Smooth muscle cell (in vitro differentiated cells): ENCODE data around the gene ZNF256. TPM values are rescaled to one million over a fixed set of nuclear protein-coding genes. Genes with fewer than 3 reads are reported as not detected.

ENCODE experiments used
- DNase-seq: peaks from one replicate; lab custom pipeline; 2025; ENCODE audit not compliant: unreplicated experiment; lab: John Stamatoyannopoulos, UW
- H2AFZ ChIP-seq: fragments of 200-600 bp; sonication (generic); 2 replicates; pipeline ENCODE4 v1.6.0; 2016; ENCODE audit warnings: antibody characterized with exemption, low read depth, mild to moderate bottlenecking
- H3F3A ChIP-seq: fragments of 200-600 bp; sonication (generic); 2 replicates; pipeline ENCODE4 v1.6.0; 2017; ENCODE audit warnings: antibody characterized with exemption, low read depth
- H3K27ac ChIP-seq: fragments of 200-600 bp; sonication (generic); 2 replicates; pipeline ENCODE4 v1.5.1; 2016; ENCODE audit warnings: low read depth, mild to moderate bottlenecking
- H3K27me3 ChIP-seq: fragments of 200-600 bp; sonication (generic); 2 replicates; pipeline ENCODE4 v1.6.1; 2016; ENCODE audit warnings: low read depth, mild to moderate bottlenecking
- H3K36me3 ChIP-seq: fragments of 200-600 bp; sonication (generic); 2 replicates; pipeline ENCODE4 v1.5.1; 2016; ENCODE audit warnings: low read depth
- H3K4me1 ChIP-seq: fragments of 200-600 bp; sonication (generic); 2 replicates; pipeline ENCODE4 v1.5.1; 2016; ENCODE audit warnings: low read depth
- H3K4me2 ChIP-seq: fragments of 200-600 bp; sonication (generic); 2 replicates; pipeline ENCODE4 v1.6.0; 2016; ENCODE audit warnings: mild to moderate bottlenecking
- H3K4me3 ChIP-seq: fragments of 200-600 bp; sonication (generic); 2 replicates; pipeline ENCODE4 v1.5.1; 2016; ENCODE audit warnings: mild to moderate bottlenecking
- H3K79me2 ChIP-seq: fragments of 200-600 bp; sonication (generic); 2 replicates; pipeline ENCODE4 v1.6.0; 2016; ENCODE audit warnings: low read depth, mild to moderate bottlenecking
- H3K9ac ChIP-seq: fragments of 200-600 bp; sonication (generic); 2 replicates; pipeline ENCODE4 v1.6.0; 2016; ENCODE audit warnings: low read depth
- H3K9me3 ChIP-seq: fragments of 200-600 bp; sonication (generic); replicated peaks from 2 replicates; pipeline ENCODE4 v1.5.1; 2016; ENCODE audit warnings: low read depth
- H4K20me1 ChIP-seq: fragments of 200-600 bp; sonication (generic); 2 replicates; pipeline ENCODE4 v1.6.0; 2016; ENCODE audit warnings: low read depth
- WGBS: methylation state at CpG from one replicate; pipeline ENCODE4 v1.1.7; 2016; ENCODE audit warnings: low lambda C conversion rate; 5-methylcytosine and 5-hydroxymethylcytosine counted together
- polyA plus RNA-seq: library from polyadenylated mRNA; unstranded; fragments of >200 nt; fragmentation: Nextera tagmentation; extraction: Ambion mirVana; gene quantifications from 2 replicates; pipeline ENCODE4 v1.2.1, GENCODE V29; 2016
- total RNA-seq: library from RNA; depleted of rRNA; stranded (reverse); fragments of >200 nt; gene quantifications from 2 replicates; pipeline ENCODE4 v1.2.3, GENCODE V29; 2014
- TF ChIP-seq, protein P1 (sequence below): fragments of 200-600 bp; sonication (generic); IDR thresholded peaks from 2 replicates; pipeline ENCODE4 v1.5.1; 2017; ENCODE audit warnings: borderline replicate concordance, mild to moderate bottlenecking, antibody characterized with exemption; ENCODE audit not compliant: insufficient read depth, poor library complexity, severe bottlenecking

Gene ZNF256
- total and polyA plus RNA-seq, 2 experiments from 2014 or later, result 3.2 to 4.5 TPM

DNA sequence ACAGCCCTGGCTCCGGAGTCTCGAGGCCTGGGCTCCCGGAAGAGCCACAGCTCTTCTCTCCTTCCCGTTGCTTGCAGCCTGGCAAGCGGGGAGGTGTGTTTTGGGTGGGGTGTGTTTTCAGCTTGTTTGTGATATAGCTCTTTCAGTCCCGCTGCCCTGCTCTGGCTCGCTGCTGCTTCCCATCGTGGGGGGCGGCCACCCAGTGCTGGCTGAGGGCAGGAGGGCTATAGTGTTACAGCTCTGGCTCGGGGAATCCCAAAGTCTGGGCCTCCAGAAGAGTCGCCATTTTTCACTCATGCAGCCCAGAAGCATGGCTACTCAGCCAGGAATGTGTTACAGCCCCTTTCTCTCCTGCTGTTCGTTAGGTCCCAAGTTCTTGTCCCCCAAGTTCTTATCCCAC is 2.2 kb upstream of the ZNF256 start:
- Histone ChIP-seq H3K4me2 (no peak overlapping the region), H3F3A (no peaks in the 10 kb centered on the region), H3K27me3 (no peaks in the 10 kb centered on the region), H3K79me2 (peaks cover 25% of the 10 kb centered on the region), H3K9me3 (no peaks in the 10 kb centered on the region), H3K9ac (no peak overlapping the region), H3K4me3 (no peak overlapping the region), H3K27ac (no peak overlapping the region), H4K20me1 (no peaks in the 10 kb centered on the region), H3K36me3 (no peaks in the 10 kb centered on the region), H3K4me1 (peaks cover 7% of the 10 kb centered on the region), H2AFZ (no peak overlapping the region)
- TF ChIP-seq, protein P1, sequence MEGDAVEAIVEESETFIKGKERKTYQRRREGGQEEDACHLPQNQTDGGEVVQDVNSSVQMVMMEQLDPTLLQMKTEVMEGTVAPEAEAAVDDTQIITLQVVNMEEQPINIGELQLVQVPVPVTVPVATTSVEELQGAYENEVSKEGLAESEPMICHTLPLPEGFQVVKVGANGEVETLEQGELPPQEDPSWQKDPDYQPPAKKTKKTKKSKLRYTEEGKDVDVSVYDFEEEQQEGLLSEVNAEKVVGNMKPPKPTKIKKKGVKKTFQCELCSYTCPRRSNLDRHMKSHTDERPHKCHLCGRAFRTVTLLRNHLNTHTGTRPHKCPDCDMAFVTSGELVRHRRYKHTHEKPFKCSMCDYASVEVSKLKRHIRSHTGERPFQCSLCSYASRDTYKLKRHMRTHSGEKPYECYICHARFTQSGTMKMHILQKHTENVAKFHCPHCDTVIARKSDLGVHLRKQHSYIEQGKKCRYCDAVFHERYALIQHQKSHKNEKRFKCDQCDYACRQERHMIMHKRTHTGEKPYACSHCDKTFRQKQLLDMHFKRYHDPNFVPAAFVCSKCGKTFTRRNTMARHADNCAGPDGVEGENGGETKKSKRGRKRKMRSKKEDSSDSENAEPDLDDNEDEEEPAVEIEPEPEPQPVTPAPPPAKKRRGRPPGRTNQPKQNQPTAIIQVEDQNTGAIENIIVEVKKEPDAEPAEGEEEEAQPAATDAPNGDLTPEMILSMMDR, result no peak
- DNase-seq, result no peak
- WGBS, result 85% methylated on average over 12 of the region's 12 CpGs

DNA sequence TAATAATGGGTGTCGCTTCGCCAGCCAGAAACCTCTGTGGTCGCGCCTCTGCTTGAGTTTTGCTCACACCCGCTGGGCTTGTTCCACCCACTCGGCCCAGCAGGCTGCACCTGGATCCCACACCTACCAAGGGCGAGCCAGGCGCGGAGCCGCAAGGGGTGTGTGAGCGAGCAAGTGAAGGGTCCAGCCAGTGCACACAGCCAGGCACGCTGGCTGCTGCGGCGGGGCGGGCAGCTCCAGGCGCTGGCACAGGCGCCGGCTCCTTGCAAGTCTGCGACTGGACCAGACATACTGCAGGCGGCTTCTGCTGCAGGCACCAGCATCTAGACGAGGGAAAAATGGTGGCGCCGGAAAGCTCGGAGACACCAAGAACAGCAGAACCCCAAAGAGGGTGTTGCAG is 1.8 kb upstream of the ZNF256 start:
- Histone ChIP-seq H3F3A (no peaks in the 10 kb centered on the region), H3K79me2 (peaks cover 28% of the 10 kb centered on the region), H3K9ac (no peak overlapping the region), H3K27me3 (no peaks in the 10 kb centered on the region), H3K36me3 (no peaks in the 10 kb centered on the region), H3K27ac (no peak overlapping the region), H3K9me3 (no peaks in the 10 kb centered on the region), H4K20me1 (no peaks in the 10 kb centered on the region), H3K4me1 (peaks cover 7% of the 10 kb centered on the region), H2AFZ (no peak overlapping the region), H3K4me2 (no peak overlapping the region), H3K4me3 (no peak overlapping the region)
- TF ChIP-seq, protein P1, result no peak
- WGBS, result 92% methylated on average over 18 of the region's 24 CpGs
- DNase-seq, result no peak

DNA sequence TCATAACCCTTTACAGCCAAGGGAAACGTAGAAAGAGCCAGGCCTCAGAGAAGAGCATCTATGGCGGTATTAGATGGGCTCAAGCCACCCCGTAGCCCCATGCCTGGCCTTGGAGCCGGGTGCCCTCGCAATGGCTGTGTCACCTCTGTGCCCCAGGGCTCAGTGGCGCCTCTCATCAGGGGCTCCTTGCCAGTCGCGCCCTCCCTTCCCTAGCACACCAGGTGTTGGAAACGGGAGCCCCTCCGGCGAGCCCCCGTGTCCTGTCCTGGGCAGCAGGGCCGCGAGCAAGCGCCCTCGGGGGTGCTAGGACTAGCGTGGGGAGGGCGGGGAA is 453 bp downstream of the ZNF256 start:
- Histone ChIP-seq H3K79me2 (peaks cover 41% of the 10 kb centered on the region), H3K27ac (peak overlapping the region; percentile 45)
- DNase-seq, result no peak

DNA sequence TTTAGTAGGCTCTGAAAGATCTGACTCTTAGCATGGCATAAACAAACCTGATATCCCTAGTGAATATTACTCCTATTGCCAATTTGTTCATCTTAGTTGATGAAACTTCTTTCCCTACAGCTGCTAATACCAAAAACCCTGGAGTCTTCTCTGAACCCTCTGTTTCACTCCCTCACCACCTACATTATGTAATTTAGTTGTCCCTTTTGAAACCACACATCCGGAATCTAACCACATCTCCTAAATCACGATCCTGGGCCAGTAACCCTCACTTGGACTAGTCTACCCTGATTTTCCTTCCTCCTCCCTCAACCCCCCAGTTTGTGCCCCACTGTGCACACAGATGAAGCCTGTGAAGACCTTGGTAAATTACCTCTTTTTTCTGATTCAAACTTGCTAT is 1.2 kb downstream of the ZNF256 start:
- no peak overlapping the region for H3K27ac ChIP-seq
- H3K27me3 ChIP-seq, result no peaks in the 10 kb centered on the region
- TF ChIP-seq, protein P1, result no peak
- H4K20me1 ChIP-seq, result no peaks in the 10 kb centered on the region
- no peaks in the 10 kb centered on the region for H3F3A ChIP-seq
- peaks cover 41% of the 10 kb centered on the region for H3K79me2 ChIP-seq
- peaks cover under 1% of the 10 kb centered on the region for H3K9me3 ChIP-seq
- peak overlapping the region; percentile 90 for H3K4me3 ChIP-seq
- H3K4me1 ChIP-seq, result peaks cover 7% of the 10 kb centered on the region
- peaks cover 22% of the 10 kb centered on the region for H3K36me3 ChIP-seq
- peak overlapping the region; percentile 96 for H3K4me2 ChIP-seq
- 88% methylated on average over 2 of the region's 2 CpGs for WGBS
- DNase-seq, result no peak
- no peak overlapping the region for H2AFZ ChIP-seq
- H3K9ac ChIP-seq, result no peak overlapping the region

More for the DNA sequence above, 453 bp downstream of the ZNF256 start:
- peak overlapping the region; percentile 64 for H2AFZ ChIP-seq
- no peaks in the 10 kb centered on the region for H3K9me3 ChIP-seq
- peak overlapping the region; percentile 90 for H3K4me3 ChIP-seq
- H4K20me1 ChIP-seq, result no peaks in the 10 kb centered on the region
- no peaks in the 10 kb centered on the region for H3K27me3 ChIP-seq
- 2% methylated on average over 18 of the region's 18 CpGs for WGBS
- peak overlapping the region; percentile 94 for H3K9ac ChIP-seq
- H3K4me2 ChIP-seq, result peak overlapping the region; percentile 96
- no peaks in the 10 kb centered on the region for H3F3A ChIP-seq
- H3K4me1 ChIP-seq, result peaks cover 7% of the 10 kb centered on the region
- TF ChIP-seq, protein P1, result no peak
- H3K36me3 ChIP-seq, result peaks cover 15% of the 10 kb centered on the region
